Measurements from ENCODE around the gene SMIM8. TPM values are rescaled to one million over a fixed set of nuclear protein-coding genes. Genes with fewer than 3 reads are reported as not detected.

SMIM8 gene
- total RNA-seq, 1 experiment from 2014 or later: 6.6 TPM

DNA sequence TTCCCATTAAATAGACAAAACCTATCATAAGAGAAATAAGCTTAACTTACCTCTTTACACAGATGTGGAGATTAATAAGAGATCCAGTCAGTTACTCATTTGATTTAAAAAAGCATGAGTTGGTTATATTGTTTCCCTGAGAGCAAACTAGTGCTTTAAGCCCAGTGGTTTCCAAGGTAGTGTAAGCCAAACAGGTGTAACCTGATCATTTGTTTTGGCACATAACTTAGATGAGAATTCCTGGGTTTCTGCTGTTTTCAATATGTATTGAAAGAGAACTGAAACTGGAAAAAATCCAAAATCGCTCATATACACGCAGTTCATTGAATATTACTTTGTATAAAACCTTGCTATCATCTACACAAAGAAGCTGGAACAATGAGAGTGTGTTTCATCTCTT, 30.5 kb upstream of the SMIM8 start:
- Histone ChIP-seq H2BK20ac (ENCODE audit: low read depth, low read length, poor library complexity, severe bottlenecking) (no peak overlapping the region), H3K9ac (ENCODE audit: extremely low read depth, insufficient read length, low read length) (no peak overlapping the region), H3K79me1 (ENCODE audit: insufficient read depth, low read depth, low read length, poor library complexity, severe bottlenecking) (no peaks in the 10 kb centered on the region), H2BK120ac (ENCODE audit: low read depth, low read length, poor library complexity, severe bottlenecking) (no peak overlapping the region), H3K4ac (ENCODE audit: low read depth, low read length) (no peak overlapping the region), H3K23me2 (ENCODE audit: insufficient read length, low read depth, low read length, poor library complexity, severe bottlenecking) (no peaks in the 10 kb centered on the region), H3K18ac (ENCODE audit: insufficient read length, low read depth, low read length) (no peak overlapping the region), H3T11ph (ENCODE audit: low read length) (no peak overlapping the region), H3K14ac (ENCODE audit: insufficient read depth, low read length) (no peak overlapping the region), H3K27ac (ENCODE audit: insufficient read length, low read depth, low read length) (no peak overlapping the region), H4K8ac (replicated peaks; ENCODE audit: insufficient read length, low read depth, low read length) (no peak overlapping the region), H2BK5ac (ENCODE audit: insufficient read length, low read length) (no peak overlapping the region), H3K4me1 (ENCODE audit: insufficient read depth, low read length) (no peaks in the 10 kb centered on the region), H2BK15ac (ENCODE audit: low read depth, low read length) (no peak overlapping the region), H3K4me2 (ENCODE audit: insufficient read depth, insufficient read length, low read length) (no peak overlapping the region), H2AFZ (ENCODE audit: low read length) (no peak overlapping the region), H2BK12ac (ENCODE audit: insufficient read length, low read depth, low read length) (no peak overlapping the region), H4K91ac (ENCODE audit: insufficient read length, low read depth, low read length) (no peak overlapping the region), H3K23ac (ENCODE audit: insufficient read length, low read depth, low read length) (no peak overlapping the region), H3K9me3 (ENCODE audit: control insufficient read depth, low read depth, low read length) (no peaks in the 10 kb centered on the region), H3K79me2 (ENCODE audit: insufficient read depth, low read length) (no peaks in the 10 kb centered on the region), H4K20me1 (ENCODE audit: control insufficient read depth, insufficient read depth, insufficient read length) (no peaks in the 10 kb centered on the region), H3K56ac (ENCODE audit: insufficient read length, low read depth, low read length) (no peak overlapping the region), H4K5ac (ENCODE audit: insufficient read length, low read depth, low read length) (no peak overlapping the region), H3K27me3 (ENCODE audit: insufficient read depth, low read length) (no peaks in the 10 kb centered on the region), H2AK5ac (ENCODE audit: insufficient read length, low read length) (no peak overlapping the region)
- TF ChIP-seq, protein P1, sequence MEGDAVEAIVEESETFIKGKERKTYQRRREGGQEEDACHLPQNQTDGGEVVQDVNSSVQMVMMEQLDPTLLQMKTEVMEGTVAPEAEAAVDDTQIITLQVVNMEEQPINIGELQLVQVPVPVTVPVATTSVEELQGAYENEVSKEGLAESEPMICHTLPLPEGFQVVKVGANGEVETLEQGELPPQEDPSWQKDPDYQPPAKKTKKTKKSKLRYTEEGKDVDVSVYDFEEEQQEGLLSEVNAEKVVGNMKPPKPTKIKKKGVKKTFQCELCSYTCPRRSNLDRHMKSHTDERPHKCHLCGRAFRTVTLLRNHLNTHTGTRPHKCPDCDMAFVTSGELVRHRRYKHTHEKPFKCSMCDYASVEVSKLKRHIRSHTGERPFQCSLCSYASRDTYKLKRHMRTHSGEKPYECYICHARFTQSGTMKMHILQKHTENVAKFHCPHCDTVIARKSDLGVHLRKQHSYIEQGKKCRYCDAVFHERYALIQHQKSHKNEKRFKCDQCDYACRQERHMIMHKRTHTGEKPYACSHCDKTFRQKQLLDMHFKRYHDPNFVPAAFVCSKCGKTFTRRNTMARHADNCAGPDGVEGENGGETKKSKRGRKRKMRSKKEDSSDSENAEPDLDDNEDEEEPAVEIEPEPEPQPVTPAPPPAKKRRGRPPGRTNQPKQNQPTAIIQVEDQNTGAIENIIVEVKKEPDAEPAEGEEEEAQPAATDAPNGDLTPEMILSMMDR (conservative IDR thresholded peaks at IDR 0.05): no peak
- DNase-seq: no peak
- no peaks in the 10 kb centered on the region for H3K36me3 Mint-ChIP-seq (ENCODE audit: insufficient read depth in 1 of 3, low read depth in 3 of 3)
- no peaks in the 10 kb centered on the region for H3K9me3 Mint-ChIP-seq
- no CpG with 5 or more reads among the region's 2 CpGs for WGBS (ENCODE audit: extremely low coverage, insufficient read length, low lambda C conversion rate)
- H3K4me1 Mint-ChIP-seq: peaks cover 0 to 6% of the 10 kb centered on the region in 2 experiments; a peak in 2 of 4 replicates
- no peaks in the 10 kb centered on the region for H3K27me3 Mint-ChIP-seq (ENCODE audit: low read depth)
- no peak overlapping the region for H3K27ac Mint-ChIP-seq
- no peak overlapping the region for H3K4me3 Mint-ChIP-seq

All from H9 (cell line).